Progenitor cell of endocrine pancreas (in vitro differentiated cells): Measurements from ENCODE around the gene LIPC. TPM values are rescaled to one million over a fixed set of nuclear protein-coding genes. Genes with fewer than 3 reads are reported as not detected.

Experiments used
- DNase-seq: peaks from one replicate; pipeline ENCODE4 v3.0.0; 2021; ENCODE audit warnings: low spot score; ENCODE audit not compliant: unreplicated experiment
- H3K27ac Mint-ChIP-seq: 2 replicates; pipeline ENCODE4 v1.8.0; 2021; ENCODE audit warnings: mild to moderate bottlenecking, moderate library complexity, mixed read lengths
- H3K27me3 Mint-ChIP-seq: 2 replicates; pipeline ENCODE4 v1.8.0; 2021; ENCODE audit warnings: mixed read lengths
- H3K36me3 Mint-ChIP-seq: 2 replicates; pipeline ENCODE4 v1.8.0; 2022; ENCODE audit warnings: mixed read lengths; ENCODE audit not compliant: insufficient read depth
- H3K4me1 Mint-ChIP-seq: 2 replicates; pipeline ENCODE4 v1.8.0; 2021; ENCODE audit warnings: low read depth, mixed read lengths
- H3K4me3 Mint-ChIP-seq: 2 replicates; pipeline ENCODE4 v1.8.0; 2021; ENCODE audit warnings: low read depth, mild to moderate bottlenecking, moderate library complexity, mixed read lengths
- H3K9me3 Mint-ChIP-seq: 2 replicates; pipeline ENCODE4 v1.8.0; 2021; ENCODE audit warnings: low read depth, mixed read lengths
- total RNA-seq: library from RNA; stranded (reverse); gene quantifications from 2 replicates; pipeline ENCODE4 v1.2.1, GENCODE V29; 2021
- TF ChIP-seq, protein P1 (sequence below): fragments of 200-600 bp; sonication (generic); IDR thresholded peaks from one replicate; pipeline ENCODE4 v1.5.0; 2021; ENCODE audit warnings: antibody characterized with exemption, mild to moderate bottlenecking; ENCODE audit not compliant: unreplicated experiment

The LIPC gene
- total RNA-seq, 1 donor from 2014 or later: 5.9 TPM

DNA sequence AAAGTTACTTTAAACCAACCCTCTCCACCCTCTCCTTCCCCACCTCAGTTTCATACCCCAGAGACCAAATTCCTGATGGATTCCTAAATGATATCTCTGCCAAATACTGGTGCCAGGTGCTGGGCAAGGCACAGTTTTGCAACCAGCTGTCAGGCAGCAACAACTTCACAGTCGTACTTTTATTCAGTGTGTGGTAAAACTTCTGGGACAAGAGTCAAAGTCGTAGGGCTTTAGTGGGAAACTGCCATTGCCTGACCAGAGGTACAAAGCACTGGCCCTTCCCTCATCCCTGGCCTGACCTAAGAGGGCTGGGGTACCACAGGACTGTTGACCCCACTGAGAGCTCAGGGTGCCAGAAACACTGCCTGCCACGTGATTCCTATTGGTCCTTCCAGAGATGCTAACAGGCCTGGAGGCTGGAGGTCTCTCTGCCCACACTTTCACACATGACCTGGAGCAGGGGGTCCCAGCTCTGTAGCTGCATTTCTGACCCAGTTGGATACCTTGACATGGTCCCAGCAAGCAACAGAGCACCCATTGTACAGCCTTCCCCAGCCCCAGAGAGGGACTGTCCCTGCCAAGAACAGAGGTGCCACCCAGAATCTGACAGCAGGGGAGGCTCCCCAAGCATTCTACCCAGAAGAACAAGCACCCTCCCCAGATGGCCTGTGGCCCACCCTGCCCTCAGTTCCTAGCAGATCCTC, 59.9 kb downstream of the LIPC start:
- TF ChIP-seq, protein P1, sequence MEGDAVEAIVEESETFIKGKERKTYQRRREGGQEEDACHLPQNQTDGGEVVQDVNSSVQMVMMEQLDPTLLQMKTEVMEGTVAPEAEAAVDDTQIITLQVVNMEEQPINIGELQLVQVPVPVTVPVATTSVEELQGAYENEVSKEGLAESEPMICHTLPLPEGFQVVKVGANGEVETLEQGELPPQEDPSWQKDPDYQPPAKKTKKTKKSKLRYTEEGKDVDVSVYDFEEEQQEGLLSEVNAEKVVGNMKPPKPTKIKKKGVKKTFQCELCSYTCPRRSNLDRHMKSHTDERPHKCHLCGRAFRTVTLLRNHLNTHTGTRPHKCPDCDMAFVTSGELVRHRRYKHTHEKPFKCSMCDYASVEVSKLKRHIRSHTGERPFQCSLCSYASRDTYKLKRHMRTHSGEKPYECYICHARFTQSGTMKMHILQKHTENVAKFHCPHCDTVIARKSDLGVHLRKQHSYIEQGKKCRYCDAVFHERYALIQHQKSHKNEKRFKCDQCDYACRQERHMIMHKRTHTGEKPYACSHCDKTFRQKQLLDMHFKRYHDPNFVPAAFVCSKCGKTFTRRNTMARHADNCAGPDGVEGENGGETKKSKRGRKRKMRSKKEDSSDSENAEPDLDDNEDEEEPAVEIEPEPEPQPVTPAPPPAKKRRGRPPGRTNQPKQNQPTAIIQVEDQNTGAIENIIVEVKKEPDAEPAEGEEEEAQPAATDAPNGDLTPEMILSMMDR: no peak
- H3K36me3 Mint-ChIP-seq: peaks cover 1% of the 10 kb centered on the region
- H3K4me3 Mint-ChIP-seq: no peak overlapping the region
- no peaks in the 10 kb centered on the region for H3K9me3 Mint-ChIP-seq
- DNase-seq: no peak
- no peak overlapping the region for H3K27ac Mint-ChIP-seq
- H3K4me1 Mint-ChIP-seq: peaks cover 3% of the 10 kb centered on the region
- H3K27me3 Mint-ChIP-seq: no peaks in the 10 kb centered on the region

DNA sequence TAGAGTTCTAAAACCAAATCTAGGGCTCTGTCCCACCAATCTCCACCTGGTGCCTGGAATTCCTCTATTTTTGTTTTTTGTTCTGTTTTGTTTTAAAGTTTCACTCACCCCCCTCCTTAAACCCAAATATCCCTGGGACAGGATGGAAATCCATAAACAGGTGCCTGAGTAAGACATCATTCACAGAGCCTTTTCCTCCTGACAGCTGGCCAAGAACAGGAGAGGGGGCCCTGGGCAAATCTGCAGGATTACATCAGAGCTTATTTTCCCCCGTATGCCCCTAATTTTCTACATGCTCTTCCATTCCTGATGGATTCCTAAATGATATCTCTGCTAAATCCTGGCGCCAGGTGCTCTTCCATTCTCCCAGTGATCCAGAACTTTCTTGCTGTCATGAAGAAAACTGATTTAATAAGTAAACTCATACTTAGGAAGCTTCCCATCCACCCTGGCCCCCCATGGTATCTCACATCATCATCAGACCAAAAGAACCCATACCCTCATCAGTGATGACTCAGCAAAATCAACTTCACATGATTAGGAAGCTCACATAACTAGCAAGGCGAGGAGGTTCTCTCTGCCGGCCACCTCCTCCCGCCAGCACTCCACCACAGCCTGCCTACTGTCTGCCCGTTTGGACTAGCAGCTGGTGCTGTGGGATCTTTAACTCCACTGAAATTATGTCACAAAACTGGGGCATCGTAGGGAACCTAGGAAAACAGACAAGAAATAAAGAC, 61.0 kb downstream of the LIPC start:
- Mint-ChIP-seq H3K36me3 (peaks cover 1% of the 10 kb centered on the region), H3K27me3 (peaks cover 4% of the 10 kb centered on the region), H3K4me1 (peaks cover 3% of the 10 kb centered on the region), H3K9me3 (no peaks in the 10 kb centered on the region), H3K4me3 (no peak overlapping the region), H3K27ac (no peak overlapping the region)
- TF ChIP-seq, protein P1: no peak
- no peak for DNase-seq

DNA sequence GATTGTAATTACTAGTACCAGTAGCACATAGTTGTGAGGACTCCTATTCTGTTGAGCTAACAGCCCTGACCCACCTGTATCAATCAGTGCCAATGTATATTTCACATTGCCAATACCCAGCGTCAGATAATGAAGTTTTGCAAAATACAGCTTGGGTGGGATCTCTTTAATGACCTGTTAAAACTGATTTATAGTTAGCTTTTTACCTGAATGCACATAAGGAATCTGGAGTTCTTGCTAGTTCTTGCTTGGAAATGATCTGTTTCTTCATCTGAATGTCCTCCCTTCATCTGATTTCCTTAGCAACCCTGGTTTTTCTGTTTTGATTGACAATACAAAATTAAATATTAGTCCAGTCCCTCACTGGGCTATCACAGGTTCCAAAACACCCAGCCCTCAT, 62.8 kb downstream of the LIPC start:
- Mint-ChIP-seq H3K4me3 (no peak overlapping the region), H3K4me1 (peaks cover 3% of the 10 kb centered on the region), H3K36me3 (peaks cover 1% of the 10 kb centered on the region), H3K27ac (no peak overlapping the region), H3K9me3 (no peaks in the 10 kb centered on the region), H3K27me3 (peaks cover 13% of the 10 kb centered on the region)
- DNase-seq: no peak
- TF ChIP-seq, protein P1: no peak

DNA sequence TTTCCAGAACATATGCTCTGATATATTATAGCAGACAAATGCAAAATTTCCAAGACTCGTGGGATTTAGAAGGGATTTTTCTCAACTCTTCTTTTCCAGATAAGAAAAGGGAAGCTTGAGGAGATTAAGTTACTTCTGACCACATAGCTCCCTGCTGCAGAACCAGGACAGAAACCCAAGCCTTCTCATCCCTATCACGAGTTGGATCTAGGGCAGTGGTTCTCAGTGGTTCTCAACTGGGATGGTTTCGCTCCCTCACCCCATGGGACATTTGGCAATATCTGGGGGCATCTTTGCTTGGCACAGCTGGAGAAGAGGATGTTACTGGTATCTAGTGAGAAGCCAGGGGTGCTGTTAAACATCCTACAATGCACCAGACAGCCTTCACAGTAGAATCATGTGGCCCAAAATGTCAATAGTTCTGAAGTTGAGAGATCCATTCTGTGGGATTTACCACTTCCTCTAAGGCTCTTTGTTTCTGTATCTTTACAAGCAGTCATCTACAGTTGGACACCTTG, 64.2 kb downstream of the LIPC start:
- TF ChIP-seq, protein P1: no peak
- DNase-seq: no peak
- Mint-ChIP-seq H3K9me3 (no peaks in the 10 kb centered on the region), H3K27ac (no peak overlapping the region), H3K4me1 (peaks cover 3% of the 10 kb centered on the region), H3K27me3 (peaks cover 19% of the 10 kb centered on the region), H3K36me3 (no peaks in the 10 kb centered on the region), H3K4me3 (no peak overlapping the region)

DNA sequence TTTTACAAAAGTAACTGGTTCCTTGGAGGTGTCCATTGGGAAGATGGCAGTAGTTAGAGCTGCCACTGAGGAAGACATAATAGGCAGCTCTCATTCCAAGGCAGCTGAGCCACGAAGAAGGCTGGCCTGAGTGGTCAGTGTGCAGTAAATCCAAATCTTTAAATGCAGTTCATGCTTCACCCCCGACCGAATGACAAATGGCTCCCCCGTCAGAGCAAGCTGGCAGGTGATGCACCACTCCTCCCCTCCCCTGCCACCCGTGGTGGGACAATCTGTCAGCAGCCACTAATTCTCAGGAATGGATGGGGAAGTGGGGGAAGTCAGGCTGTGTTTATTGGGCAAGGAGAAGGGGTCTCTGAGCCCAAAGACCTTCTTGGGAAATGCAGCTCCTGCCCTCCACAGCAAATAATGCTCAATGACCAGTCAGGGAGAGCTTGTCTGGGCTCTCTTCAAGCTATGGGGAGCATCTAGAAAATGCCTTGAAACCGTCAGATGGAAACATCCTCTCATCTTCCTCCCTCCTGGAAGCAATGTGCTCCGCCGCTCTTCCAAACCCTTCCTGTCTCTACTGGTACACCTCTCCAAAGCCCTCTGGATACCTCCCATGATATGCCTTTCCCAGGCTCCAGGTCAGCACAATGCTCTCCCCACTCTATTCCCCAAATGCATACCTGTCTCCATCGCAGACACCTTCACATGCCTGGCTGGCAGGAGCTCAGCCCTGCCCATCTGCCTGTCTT, 65.4 kb downstream of the LIPC start:
- Mint-ChIP-seq H3K4me3 (no peak overlapping the region), H3K27me3 (peaks cover 23% of the 10 kb centered on the region), H3K4me1 (peaks cover 3% of the 10 kb centered on the region), H3K27ac (peak overlapping the region; percentile 51), H3K9me3 (no peaks in the 10 kb centered on the region), H3K36me3 (no peaks in the 10 kb centered on the region)
- DNase-seq: no peak
- TF ChIP-seq, protein P1: no peak
